T-cell (primary cell): Measurements from ENCODE around the gene SPATC1L. TPM values are rescaled to one million over a fixed set of nuclear protein-coding genes. Genes with fewer than 3 reads are reported as not detected.

Experiments used
- ATAC-seq, 4 experiments: fragments of 200-7000 bp in 3 of 4; fragments of 150-1000 bp in 1 of 4; cut with Tn5 transposase; replicated peaks in 1 of 4; 1 replicate in 3 of 4; 2 replicates in 1 of 4; pipeline ENCODE4 v1.10.0; 2021; ENCODE audit warnings: moderate library complexity in 3 of 4, mild to moderate bottlenecking in 2 of 4, moderate number of reproducible peaks in 1 of 4
- CTCF ChIA-PET, 2 donors: fragments of 300-600 bp; sonication (Branson Sonifier 250); formaldehyde crosslinking; loops; one replicate each; lab custom pipeline; 2022; ENCODE audit warnings: antibody characterized with exemption in 2 of 2; lab: Charles Lee
- POLR2A ChIA-PET, 2 donors: fragments of 300-600 bp; sonication (Branson Sonifier 250); formaldehyde crosslinking; loops; one replicate each; lab custom pipeline; 2022; ENCODE audit warnings: antibody characterized with exemption in 2 of 2; lab: Charles Lee
- DNase-seq, 35 experiments: peaks; one replicate each; pipeline versions ENCODE4 v3.0.0 to v3.0.0-alpha.2; 2013 to 2023
- H3K27ac ChIP-seq: one replicate; pipeline ENCODE4 v1.5.1; 2013; ENCODE audit warnings: low read length
- H3K27me3 ChIP-seq, 2 experiments: replicated peaks in 1 of 2; 1 replicate in 1 of 2; 2 replicates in 1 of 2; pipeline versions ENCODE4 v1.6.1 to v1.7.0; 2013; ENCODE audit warnings: low read length in 1 of 2, mixed read lengths in 1 of 2; ENCODE audit not compliant: control insufficient read depth in 2 of 2, insufficient read depth in 2 of 2; ENCODE audit errors: extremely low read depth in 1 of 2
- H3K36me3 ChIP-seq, 2 donors: 1 replicate in 1 of 2; 2 replicates in 1 of 2; pipeline versions ENCODE4 v1.6.1 to v1.7.0; 2013; ENCODE audit warnings: low read length in 1 of 2; ENCODE audit not compliant: control insufficient read depth in 2 of 2, insufficient read depth in 1 of 2; ENCODE audit errors: extremely low read depth in 1 of 2
- H3K4me1 ChIP-seq, 2 experiments: 1 replicate in 1 of 2; 2 replicates in 1 of 2; pipeline versions ENCODE4 v1.6.1 to v1.7.0; 2013; ENCODE audit warnings: low read length in 2 of 2, mixed read lengths in 1 of 2; ENCODE audit not compliant: insufficient read depth in 2 of 2, control insufficient read depth in 1 of 2; ENCODE audit errors: extremely low read depth in 1 of 2
- H3K4me3 ChIP-seq, 2 donors: 1 replicate in 1 of 2; 2 replicates in 1 of 2; pipeline versions ENCODE4 v1.5.1 to v1.7.0; 2013; ENCODE audit warnings: mild to moderate bottlenecking in 2 of 2, low read length in 1 of 2, moderate library complexity in 1 of 2; ENCODE audit not compliant: control insufficient read depth in 1 of 2; ENCODE audit errors: extremely low read depth in 1 of 2
- H3K9me3 ChIP-seq: 2 replicates; pipeline ENCODE4 v1.7.0; 2013
- H3K27ac Mint-ChIP-seq, 2 donors: one replicate each; pipeline ENCODE4 v1.8.0; 2020 to 2021; ENCODE audit warnings: mild to moderate bottlenecking in 2 of 2, mixed read lengths in 2 of 2
- H3K27me3 Mint-ChIP-seq, 2 donors: one replicate each; pipeline ENCODE4 v1.8.0; 2021 to 2022; ENCODE audit warnings: mixed read lengths in 2 of 2
- H3K36me3 Mint-ChIP-seq: one replicate; pipeline ENCODE4 v1.8.0; 2021; ENCODE audit warnings: mixed read lengths
- H3K4me1 Mint-ChIP-seq, 3 donors: one replicate each; pipeline ENCODE4 v1.8.0; 2020 to 2022; ENCODE audit warnings: mixed read lengths in 3 of 3, mild to moderate bottlenecking in 1 of 3
- H3K4me3 Mint-ChIP-seq, 3 donors: one replicate each; pipeline ENCODE4 v1.8.0; 2020 to 2022; ENCODE audit warnings: mild to moderate bottlenecking in 3 of 3, mixed read lengths in 3 of 3, moderate library complexity in 3 of 3
- H3K9me3 Mint-ChIP-seq, 3 donors: one replicate each; pipeline ENCODE4 v1.8.0; 2020 to 2022; ENCODE audit warnings: mixed read lengths in 3 of 3
- WGBS: methylation state at CpG from one replicate; pipeline ENCODE4 v1.1.5; 2013; ENCODE audit warnings: missing lambda C conversion rate; ENCODE audit not compliant: insufficient coverage; 5-methylcytosine and 5-hydroxymethylcytosine counted together
- total RNA-seq, 35 experiments: library from RNA in 6 of 35; stranded (reverse) in 6 of 35; fragments of 120-200 nt in 1 of 35; gene quantifications; one replicate each; pipeline versions ENCODE4 v1.2.1 to v1.2.4 and lab custom pipeline; 2013 to 2026

The SPATC1L gene
- total RNA-seq, 5 donors from 2014 or later (not counting 1 experiment from before 2014, with no cell fraction given) = 1.4 to 22.8 (median 12.5) TPM

DNA sequence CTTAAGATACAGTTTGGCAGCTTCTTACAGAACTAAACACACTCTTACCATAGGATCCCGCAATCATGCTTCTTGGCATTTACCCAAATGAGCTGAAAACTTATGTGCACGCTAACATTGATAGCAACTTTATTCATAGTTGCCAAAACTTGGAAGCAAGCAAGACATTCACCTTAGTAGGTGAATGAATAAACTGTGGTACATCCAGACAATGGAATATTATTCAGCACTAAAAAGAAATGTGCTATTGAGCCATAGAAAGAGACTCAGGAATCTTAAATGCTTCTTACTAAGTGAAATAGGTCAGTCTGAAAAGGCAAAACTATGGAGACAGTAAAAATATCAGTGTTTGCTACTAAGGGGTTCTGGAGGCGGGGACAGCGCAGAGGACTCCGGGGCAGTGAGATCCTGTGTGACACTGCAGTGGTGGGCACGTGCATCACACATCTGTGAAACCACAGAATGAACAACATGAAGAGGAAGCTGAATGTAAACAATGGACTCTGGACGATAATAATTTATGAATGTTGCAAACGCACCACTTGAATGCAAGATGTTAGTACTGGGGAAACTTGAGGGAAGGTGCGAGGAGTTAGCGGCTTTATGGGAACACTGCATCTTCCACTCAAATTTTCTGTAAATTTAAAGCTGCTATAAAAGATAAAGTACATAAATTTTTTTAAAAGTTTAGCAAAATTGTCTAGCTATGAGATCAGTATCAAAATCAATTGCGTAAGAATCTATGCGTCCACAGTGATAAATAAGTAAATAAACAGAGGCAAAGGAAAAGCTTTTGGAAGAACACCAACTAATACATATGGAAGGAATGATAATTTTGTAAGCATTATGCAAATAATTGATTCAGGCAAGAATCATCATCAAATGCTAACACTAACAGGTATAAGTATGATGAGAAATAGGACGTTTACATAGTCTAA lies 15.4 kb upstream of the SPATC1L start:
- Histone ChIP-seq H3K27me3 (no peaks in the 10 kb centered on the region), H3K4me3 (no peak overlapping the region), H3K36me3 (peaks cover 19 to 37% of the 10 kb centered on the region in 2 donors), H3K9me3 (no peaks in the 10 kb centered on the region), H3K27ac (no peak overlapping the region), H3K4me1 (no peaks in the 10 kb centered on the region)
- Mint-ChIP-seq H3K27me3 (no peaks in the 10 kb centered on the region), H3K4me3 (no peak overlapping the region), H3K4me1 (peaks cover 0 to 2% (median 0%) of the 10 kb centered on the region in 3 donors), H3K27ac (no peak overlapping the region), H3K9me3 (no peaks in the 10 kb centered on the region), H3K36me3 (peaks cover 51% of the 10 kb centered on the region)
- ATAC-seq (no peak), DNase-seq (no peak)
- ChIA-PET POLR2A (no interaction called here), CTCF (no interaction called here)
- WGBS = 79% methylated on average over 5 of the region's 13 CpGs

DNA sequence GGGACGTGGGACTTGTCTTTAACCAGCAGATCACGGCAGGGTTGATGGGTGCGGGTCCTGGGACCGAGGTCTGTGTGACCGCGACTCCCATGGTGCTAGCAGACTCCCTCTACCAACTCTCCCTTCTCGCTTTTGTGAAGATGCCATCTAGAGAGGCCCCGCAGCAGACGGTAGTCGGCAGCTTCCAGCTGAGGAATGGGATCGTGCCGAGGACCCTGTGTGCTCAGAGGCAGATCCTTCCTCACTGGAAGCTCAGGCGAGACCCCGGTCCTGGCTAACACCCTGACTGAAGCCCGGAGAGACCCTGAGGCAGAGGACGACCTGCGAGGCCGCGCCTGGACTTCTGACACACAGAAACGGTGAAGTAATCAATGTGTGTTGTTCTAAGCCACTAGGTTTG lies 12.5 kb upstream of the SPATC1L start:
- DNase-seq (peak in 1 of 35 experiments; percentile 7), ATAC-seq (no peak)
- H3K9me3 Mint-ChIP-seq = no peaks in the 10 kb centered on the region
- ChIA-PET POLR2A (no interaction called here), CTCF (no interaction called here)
- H3K4me1 Mint-ChIP-seq = no peaks in the 10 kb centered on the region
- H3K36me3 Mint-ChIP-seq = peaks cover 49% of the 10 kb centered on the region
- H3K4me3 ChIP-seq = no peak overlapping the region
- no peak overlapping the region for H3K27ac Mint-ChIP-seq
- H3K4me3 Mint-ChIP-seq = no peak overlapping the region
- H3K27me3 ChIP-seq = no peaks in the 10 kb centered on the region
- no peaks in the 10 kb centered on the region for H3K9me3 ChIP-seq
- no peak overlapping the region for H3K27ac ChIP-seq
- H3K36me3 ChIP-seq = peaks cover 22 to 41% of the 10 kb centered on the region in 2 donors
- no peaks in the 10 kb centered on the region for H3K27me3 Mint-ChIP-seq
- WGBS = 91% methylated on average over 14 of the region's 20 CpGs
- H3K4me1 ChIP-seq = no peaks in the 10 kb centered on the region

DNA sequence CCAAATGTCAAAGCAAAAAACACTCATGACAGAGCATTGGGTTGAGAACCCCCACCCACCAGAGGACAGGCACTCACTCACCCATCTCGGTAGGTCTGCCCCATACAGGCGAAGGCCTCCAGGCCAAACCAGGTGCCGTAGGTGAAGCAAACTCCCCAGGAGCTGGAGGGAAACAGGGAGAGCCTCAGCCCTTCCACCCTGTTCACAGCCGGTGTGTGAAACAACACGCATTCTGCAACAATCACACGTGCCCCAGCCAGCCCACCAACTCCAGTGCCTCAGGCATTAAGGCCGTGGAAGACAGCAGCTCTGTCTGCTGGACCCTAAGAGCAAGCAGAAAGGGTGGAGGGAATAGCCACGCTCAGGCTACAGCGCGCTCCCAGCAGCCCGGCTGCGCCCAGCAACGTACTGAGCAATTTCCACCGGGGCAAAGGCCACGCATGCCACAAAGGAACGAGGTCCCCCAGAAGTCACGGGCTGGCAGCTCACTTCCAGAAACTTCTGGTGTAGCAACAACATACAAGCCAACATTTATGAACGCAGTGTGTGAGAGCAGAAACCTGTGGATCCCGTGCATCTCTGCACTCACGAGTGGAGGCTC lies 11.4 kb upstream of the SPATC1L start:
- ChIA-PET POLR2A (no interaction called here), CTCF (no interaction called here)
- no peaks in the 10 kb centered on the region for H3K4me1 Mint-ChIP-seq
- ATAC-seq (no peak), DNase-seq (peak in 1 of 35 experiments; percentile 6)
- no peaks in the 10 kb centered on the region for H3K27me3 Mint-ChIP-seq
- no peak overlapping the region for H3K27ac ChIP-seq
- H3K4me3 ChIP-seq = no peak overlapping the region
- 93% methylated on average over 17 of the region's 20 CpGs for WGBS
- no peak overlapping the region for H3K27ac Mint-ChIP-seq
- peaks cover 47% of the 10 kb centered on the region for H3K36me3 Mint-ChIP-seq
- H3K4me1 ChIP-seq = no peaks in the 10 kb centered on the region
- no peaks in the 10 kb centered on the region for H3K27me3 ChIP-seq
- peaks cover 22 to 40% of the 10 kb centered on the region in 2 donors for H3K36me3 ChIP-seq
- H3K4me3 Mint-ChIP-seq = no peak overlapping the region
- H3K9me3 ChIP-seq = no peaks in the 10 kb centered on the region
- no peaks in the 10 kb centered on the region for H3K9me3 Mint-ChIP-seq

DNA sequence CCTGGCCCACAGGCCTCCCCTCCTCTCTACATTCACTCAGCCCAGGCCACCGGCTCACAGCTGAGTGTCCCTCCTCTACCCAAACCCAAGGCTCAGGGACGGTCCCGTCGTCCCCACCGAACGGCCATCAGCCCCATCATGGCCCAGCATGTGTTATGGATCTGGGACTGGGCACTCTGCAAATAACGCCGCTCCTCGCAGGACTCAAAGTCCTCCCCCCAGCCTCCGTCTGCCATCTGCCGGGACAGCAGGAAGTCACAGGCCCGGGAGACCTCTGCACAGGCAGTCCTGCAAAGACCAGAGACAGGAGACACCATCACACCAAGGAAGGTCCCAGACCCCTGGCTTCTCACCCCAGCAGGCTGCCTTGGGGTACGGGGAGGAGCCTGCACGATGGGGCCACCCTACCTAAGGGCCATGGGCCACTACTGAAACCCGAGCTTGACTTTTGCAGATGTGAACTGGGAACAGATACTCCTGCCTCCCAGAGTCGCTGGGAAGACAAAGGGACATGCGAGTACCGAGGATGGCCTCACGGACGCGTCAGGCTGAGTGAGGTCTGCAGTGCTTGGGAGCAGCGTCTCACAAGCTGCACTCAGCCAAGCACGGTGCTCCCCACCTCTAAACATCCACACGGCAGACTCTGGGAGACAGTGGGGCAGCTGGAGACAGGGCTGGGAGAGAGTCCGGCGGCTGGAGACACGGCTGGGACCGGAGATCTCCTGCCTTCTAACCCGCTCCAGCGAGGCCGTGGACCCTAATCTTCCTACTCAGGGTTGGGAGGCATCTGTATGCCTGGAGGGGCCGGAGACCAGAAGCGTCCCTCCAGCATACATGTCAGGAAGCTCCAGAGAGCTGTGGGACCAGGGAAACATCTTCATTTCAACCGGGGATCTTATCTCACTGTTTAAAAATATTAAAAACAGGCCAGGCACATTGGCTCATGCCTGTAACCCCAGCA lies 10.4 kb upstream of the SPATC1L start:
- ATAC-seq (no peak), DNase-seq (peak in 1 of 35 experiments; percentile 3)
- ChIA-PET CTCF (no interaction called here), POLR2A (no interaction called here)
- Histone ChIP-seq H3K4me1 (no peaks in the 10 kb centered on the region), H3K9me3 (no peaks in the 10 kb centered on the region), H3K36me3 (peaks cover 21 to 37% of the 10 kb centered on the region in 2 donors), H3K27ac (no peak overlapping the region), H3K4me3 (no peak overlapping the region), H3K27me3 (no peaks in the 10 kb centered on the region)
- H3K9me3 Mint-ChIP-seq = no peaks in the 10 kb centered on the region
- no peak overlapping the region for H3K4me3 Mint-ChIP-seq
- 98% methylated on average over 28 of the region's 34 CpGs for WGBS
- no peak overlapping the region for H3K27ac Mint-ChIP-seq
- H3K36me3 Mint-ChIP-seq = peaks cover 39% of the 10 kb centered on the region
- H3K4me1 Mint-ChIP-seq = no peaks in the 10 kb centered on the region
- no peaks in the 10 kb centered on the region for H3K27me3 Mint-ChIP-seq

DNA sequence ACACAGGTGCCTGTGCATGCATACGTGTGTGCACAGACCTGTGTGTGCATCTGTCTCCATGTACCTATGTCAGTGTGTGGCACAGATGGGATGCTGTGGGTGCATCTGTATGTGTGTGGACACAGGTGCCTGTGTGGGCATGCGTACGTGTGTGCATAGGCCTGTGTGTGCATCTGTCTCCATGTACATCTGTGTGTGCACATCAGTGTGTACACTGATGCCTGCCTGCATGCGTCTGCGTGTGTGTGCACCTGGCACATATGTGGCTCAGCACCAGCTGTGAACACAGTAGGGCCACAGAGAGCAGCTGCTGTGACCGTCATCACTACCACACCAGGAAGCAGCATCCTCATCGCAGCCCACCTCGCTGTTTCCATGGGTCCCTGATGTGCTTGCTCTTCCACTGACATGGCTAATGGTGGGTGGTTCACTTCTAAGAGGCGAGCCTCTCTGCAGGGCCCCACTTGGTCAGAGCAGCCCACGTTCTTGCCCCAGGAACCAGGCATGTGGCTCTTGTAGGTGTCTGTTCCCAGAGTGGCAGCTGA lies 9.6 kb upstream of the SPATC1L start:
- Histone ChIP-seq H3K4me3 (no peak overlapping the region), H3K36me3 (peaks cover 20 to 37% of the 10 kb centered on the region in 2 donors), H3K27me3 (no peaks in the 10 kb centered on the region), H3K4me1 (no peaks in the 10 kb centered on the region), H3K27ac (no peak overlapping the region), H3K9me3 (no peaks in the 10 kb centered on the region)
- H3K27me3 Mint-ChIP-seq = no peaks in the 10 kb centered on the region
- no peaks in the 10 kb centered on the region for H3K9me3 Mint-ChIP-seq
- peaks cover 32% of the 10 kb centered on the region for H3K36me3 Mint-ChIP-seq
- POLR2A ChIA-PET = no interaction called here
- no peaks in the 10 kb centered on the region for H3K4me1 Mint-ChIP-seq
- DNase-seq = peak in 1 of 35 experiments; percentile 10
- H3K27ac Mint-ChIP-seq = no peak overlapping the region
- no peak overlapping the region for H3K4me3 Mint-ChIP-seq
- CTCF ChIA-PET = no interaction called here
- WGBS = 98% methylated on average over 4 of the region's 10 CpGs
- no peak for ATAC-seq
